ENCODE data around the gene NACA2. TPM values are rescaled to one million over a fixed set of nuclear protein-coding genes. Genes with fewer than 3 reads are reported as not detected.

Gene NACA2
- total and polyA plus RNA-seq, 2 donors (not counting 1 experiment from before 2014, with no cell fraction given) = not detected

DNA sequence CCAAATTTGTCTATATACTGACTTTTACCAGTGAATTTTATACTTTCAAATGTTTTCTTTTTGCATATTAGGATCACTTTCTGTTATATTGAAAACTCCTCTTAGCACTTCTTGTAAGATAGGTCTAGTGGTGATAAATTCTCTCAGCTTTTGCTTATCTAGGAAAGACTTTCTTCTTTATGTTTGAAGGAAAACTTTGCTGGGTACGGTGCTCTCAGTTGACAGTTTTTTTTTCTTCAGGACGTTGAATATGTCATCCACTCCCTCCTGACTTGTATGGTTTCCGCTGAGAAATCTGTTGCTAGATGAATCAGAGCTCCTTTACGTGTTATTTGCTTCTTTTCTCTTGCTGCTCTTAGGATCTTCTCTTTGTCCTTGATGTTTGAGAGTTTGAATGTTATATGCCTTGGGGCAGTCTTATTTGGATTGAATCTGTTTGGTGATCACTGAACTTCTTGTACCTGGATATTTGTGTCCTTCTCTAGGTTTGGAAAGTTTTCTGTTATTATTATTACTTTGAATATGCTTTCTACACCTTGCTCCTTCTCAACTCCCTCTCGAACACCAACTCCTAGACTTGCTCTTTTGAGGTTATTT lies 44.0 kb upstream of the NACA2 start:
- no peak for ATAC-seq (ENCODE audit: low read depth)
- Histone ChIP-seq H3K36me3 (replicated peaks in 1 of 2; ENCODE audit: control extremely low read depth in 1 of 2, control insufficient read depth in 1 of 2, extremely low read depth in 1 of 2, insufficient read depth in 2 of 2, low read length in 1 of 2) (no peaks in the 10 kb centered on the region), H2AFZ (ENCODE audit: insufficient read depth, low read depth, low read length, poor library complexity, severe bottlenecking) (no peak overlapping the region), H3K4me1 (ENCODE audit: control insufficient read depth in 2 of 2, insufficient read depth in 2 of 2, low read length in 2 of 2) (peaks cover 0 to 3% of the 10 kb centered on the region in 2 donors), H3K4me2 (replicated peaks; ENCODE audit: low read depth, low read length, poor library complexity, severe bottlenecking) (no peak overlapping the region), H3K27ac (ENCODE audit: low read length in 2 of 2) (no peak overlapping the region), H3K27me3 (replicated peaks in 1 of 4; ENCODE audit: control extremely low read depth in 1 of 4, control insufficient read depth in 3 of 4, insufficient read depth in 4 of 4, low read length in 3 of 4) (peaks cover 0 to 10% (median 1%) of the 10 kb centered on the region in 4 experiments), H4K20me1 (ENCODE audit: control insufficient read depth, insufficient read depth, low read length, poor library complexity, severe bottlenecking) (no peaks in the 10 kb centered on the region), H3K79me2 (ENCODE audit: control insufficient read depth, insufficient read depth, low read length) (no peaks in the 10 kb centered on the region), H3K4me3 (ENCODE audit: control extremely low read depth in 1 of 5, extremely low read depth in 1 of 5, insufficient read depth in 1 of 5, low read depth in 2 of 5, low read length in 4 of 5) (no peak overlapping the region), H3K9ac (ENCODE audit: low read length) (no peak overlapping the region), H3K9me3 (ENCODE audit: control extremely low read depth in 1 of 3, control insufficient read depth in 2 of 3, insufficient read depth in 1 of 3, low read length in 2 of 3) (peaks cover 0 to 3% (median 0%) of the 10 kb centered on the region in 3 donors)
- H3K4me3 Mint-ChIP-seq = no peak overlapping the region
- intact Hi-C loops (cut with micrococcal nuclease) = loop anchor here (5.0 kb wide), 2 partner anchors 223 to 472 kb away; no protein-coding TSS in a partner anchor
- ChIA-PET POLR2A (no interaction called here), CTCF (interaction anchor here (0.6 to 4.8 kb wide), 15 partner anchors 11 to 476 kb away, joined by 3 to 75 read pairs (median 4); no protein-coding TSS in a partner anchor)
- H3K9me3 Mint-ChIP-seq (ENCODE audit: insufficient read depth) = peaks cover 5% of the 10 kb centered on the region
- H3K27me3 Mint-ChIP-seq = peaks cover 50% of the 10 kb centered on the region
- DNase-seq = no peak
- WGBS (ENCODE audit: insufficient coverage) = 96% methylated on average over 4 of the region's 5 CpGs
- H3K4me1 Mint-ChIP-seq = peaks cover 6% of the 10 kb centered on the region
- TF ChIP-seq, protein P1, sequence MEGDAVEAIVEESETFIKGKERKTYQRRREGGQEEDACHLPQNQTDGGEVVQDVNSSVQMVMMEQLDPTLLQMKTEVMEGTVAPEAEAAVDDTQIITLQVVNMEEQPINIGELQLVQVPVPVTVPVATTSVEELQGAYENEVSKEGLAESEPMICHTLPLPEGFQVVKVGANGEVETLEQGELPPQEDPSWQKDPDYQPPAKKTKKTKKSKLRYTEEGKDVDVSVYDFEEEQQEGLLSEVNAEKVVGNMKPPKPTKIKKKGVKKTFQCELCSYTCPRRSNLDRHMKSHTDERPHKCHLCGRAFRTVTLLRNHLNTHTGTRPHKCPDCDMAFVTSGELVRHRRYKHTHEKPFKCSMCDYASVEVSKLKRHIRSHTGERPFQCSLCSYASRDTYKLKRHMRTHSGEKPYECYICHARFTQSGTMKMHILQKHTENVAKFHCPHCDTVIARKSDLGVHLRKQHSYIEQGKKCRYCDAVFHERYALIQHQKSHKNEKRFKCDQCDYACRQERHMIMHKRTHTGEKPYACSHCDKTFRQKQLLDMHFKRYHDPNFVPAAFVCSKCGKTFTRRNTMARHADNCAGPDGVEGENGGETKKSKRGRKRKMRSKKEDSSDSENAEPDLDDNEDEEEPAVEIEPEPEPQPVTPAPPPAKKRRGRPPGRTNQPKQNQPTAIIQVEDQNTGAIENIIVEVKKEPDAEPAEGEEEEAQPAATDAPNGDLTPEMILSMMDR (IDR thresholded peaks at IDR 0.05) = no peak
- no peak for TF ChIP-seq EZH2 (IDR thresholded peaks at IDR 0.05; ENCODE audit: borderline replicate concordance, insufficient read depth, low read depth, low read length, poor library complexity, severe bottlenecking)
- no peak overlapping the region for H3K27ac Mint-ChIP-seq

DNA sequence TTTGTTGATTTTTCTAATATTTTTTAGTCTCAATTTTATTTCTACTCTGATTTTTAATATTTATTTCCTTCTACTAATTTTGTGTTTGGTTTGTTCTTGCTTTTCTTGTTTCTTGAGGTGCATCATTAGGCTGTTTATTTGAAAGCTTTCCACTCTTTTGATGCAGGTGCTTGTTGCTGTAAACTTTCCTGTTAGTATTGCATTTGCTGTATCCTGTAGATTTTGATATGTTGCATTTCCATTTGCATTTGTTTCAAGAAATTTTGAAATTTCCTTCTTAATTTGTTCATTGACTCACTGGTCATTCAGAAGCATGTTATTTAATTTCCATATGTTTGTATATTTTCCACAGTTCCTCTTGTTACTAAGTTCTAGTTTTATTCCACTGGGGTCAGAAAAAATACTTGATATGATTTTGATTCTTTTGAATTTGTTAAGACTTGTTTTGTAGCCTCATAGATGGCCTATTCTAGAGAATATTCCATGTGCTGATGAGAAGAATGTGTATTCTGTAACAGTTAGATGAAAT lies 43.1 kb upstream of the NACA2 start:
- intact Hi-C loops (cut with micrococcal nuclease) = no loop called here
- no peak for TF ChIP-seq EZH2 (IDR thresholded peaks at IDR 0.05; ENCODE audit: borderline replicate concordance, insufficient read depth, low read depth, low read length, poor library complexity, severe bottlenecking)
- TF ChIP-seq, protein P1 (IDR thresholded peaks at IDR 0.05) = no peak
- Histone ChIP-seq H3K27ac (ENCODE audit: low read length in 2 of 2) (no peak overlapping the region), H2AFZ (ENCODE audit: insufficient read depth, low read depth, low read length, poor library complexity, severe bottlenecking) (no peak overlapping the region), H3K4me3 (ENCODE audit: control extremely low read depth in 1 of 5, extremely low read depth in 1 of 5, insufficient read depth in 1 of 5, low read depth in 2 of 5, low read length in 4 of 5) (no peak overlapping the region), H3K4me2 (replicated peaks; ENCODE audit: low read depth, low read length, poor library complexity, severe bottlenecking) (no peak overlapping the region), H3K79me2 (ENCODE audit: control insufficient read depth, insufficient read depth, low read length) (no peaks in the 10 kb centered on the region), H4K20me1 (ENCODE audit: control insufficient read depth, insufficient read depth, low read length, poor library complexity, severe bottlenecking) (no peaks in the 10 kb centered on the region), H3K4me1 (ENCODE audit: control insufficient read depth in 2 of 2, insufficient read depth in 2 of 2, low read length in 2 of 2) (peaks cover 0 to 3% of the 10 kb centered on the region in 2 donors), H3K36me3 (replicated peaks in 1 of 2; ENCODE audit: control extremely low read depth in 1 of 2, control insufficient read depth in 1 of 2, extremely low read depth in 1 of 2, insufficient read depth in 2 of 2, low read length in 1 of 2) (no peaks in the 10 kb centered on the region), H3K27me3 (replicated peaks in 1 of 4; ENCODE audit: control extremely low read depth in 1 of 4, control insufficient read depth in 3 of 4, insufficient read depth in 4 of 4, low read length in 3 of 4) (peaks cover 0 to 10% (median 1%) of the 10 kb centered on the region in 4 experiments), H3K9me3 (ENCODE audit: control extremely low read depth in 1 of 3, control insufficient read depth in 2 of 3, insufficient read depth in 1 of 3, low read length in 2 of 3) (peaks cover 0 to 3% (median 0%) of the 10 kb centered on the region in 3 donors), H3K9ac (ENCODE audit: low read length) (no peak overlapping the region)
- no peak for DNase-seq
- ATAC-seq (ENCODE audit: low read depth) = no peak
- Mint-ChIP-seq H3K4me1 (peaks cover 6% of the 10 kb centered on the region), H3K9me3 (ENCODE audit: insufficient read depth) (peaks cover 5% of the 10 kb centered on the region), H3K27ac (no peak overlapping the region), H3K4me3 (no peak overlapping the region), H3K27me3 (peaks cover 50% of the 10 kb centered on the region)
- ChIA-PET CTCF (interaction anchor here (0.6 to 4.8 kb wide), 5 partner anchors 177 to 432 kb away, joined by 3 to 75 read pairs (median 5); no protein-coding TSS in a partner anchor), POLR2A (no interaction called here)

Measured in B cell (primary cell).